ENCODE data around the gene TRIM44. TPM values are rescaled to one million over a fixed set of nuclear protein-coding genes. Genes with fewer than 3 reads are reported as not detected.

Gene TRIM44
- total RNA-seq, 1 experiment from 2014 or later: 33.4 TPM

DNA sequence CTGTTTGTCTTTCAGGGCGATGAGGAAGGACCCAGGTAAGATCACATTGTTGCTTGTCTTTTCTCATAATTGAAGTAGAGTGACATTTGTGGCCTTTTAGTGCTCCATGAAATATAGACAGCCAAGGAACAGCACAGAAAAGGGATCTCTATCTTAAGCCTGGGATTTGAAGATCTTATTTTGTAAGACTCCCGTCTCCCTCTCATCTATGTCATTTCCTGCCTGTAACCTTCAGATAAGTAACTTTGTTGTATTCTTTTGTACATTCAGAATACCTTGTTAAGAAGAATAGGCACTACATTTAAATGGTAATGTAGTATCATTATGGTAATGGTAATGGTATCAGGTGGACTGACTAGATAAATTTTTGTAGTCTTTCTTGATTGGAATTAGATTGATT is 72.8 kb downstream of the TRIM44 start:
- no TSS peak for BruUV-seq (replicated peaks)
- no peak overlapping the region for H3K9ac ChIP-seq (ENCODE audit: low read length)
- H3K79me2 ChIP-seq (ENCODE audit: insufficient read depth, low read length): no peaks in the 10 kb centered on the region
- no peaks in the 10 kb centered on the region for H3K4me1 ChIP-seq (ENCODE audit: control insufficient read depth in 1 of 2, insufficient read depth in 2 of 2, low read length in 2 of 2)
- ChIA-PET POLR2A (no interaction called here), CTCF (no interaction called here), RAD21 (ENCODE audit: low non-redundant PET in 1 of 2, low total read pairs in 2 of 2, uncharacterized antibody in 2 of 2, unreplicated experiment in 2 of 2) (no interaction called here)
- no peak for DNase-seq (ENCODE audit: low read depth, low spot score)
- no peak for TF ChIP-seq SP1 (IDR thresholded peaks at IDR 0.05; ENCODE audit: low read depth)
- TF ChIP-seq SRF (IDR thresholded peaks at IDR 0.05; ENCODE audit: low read depth): no peak
- TF ChIP-seq EZH2phosphoT487 (IDR thresholded peaks at IDR 0.05; ENCODE audit: borderline replicate concordance): no peak
- no peak for TF ChIP-seq JUND (IDR thresholded peaks at IDR 0.05)
- no peak for TF ChIP-seq POLR2AphosphoS5 (IDR thresholded peaks at IDR 0.05; ENCODE audit: low read depth, low read length)
- no peak for TF ChIP-seq SIN3A (IDR thresholded peaks at IDR 0.05; ENCODE audit: low read depth)
- TF ChIP-seq RAD21 (IDR thresholded peaks at IDR 0.05; ENCODE audit: low read depth): no peak
- H3K27me3 ChIP-seq (ENCODE audit: insufficient read depth, low read length): no peaks in the 10 kb centered on the region
- no peaks in the 10 kb centered on the region for H3K9me3 ChIP-seq (ENCODE audit: control insufficient read depth in 1 of 2, insufficient read depth in 1 of 2, low read depth in 1 of 2, low read length in 2 of 2)
- no peaks in the 10 kb centered on the region for H3K36me3 ChIP-seq (ENCODE audit: control insufficient read depth in 1 of 2, insufficient read depth in 2 of 2, low read length in 2 of 2)
- ATAC-seq: no peak
- no peak overlapping the region for H3K27ac ChIP-seq (ENCODE audit: low read depth, low read length)
- H3K4me2 ChIP-seq (ENCODE audit: low read length): no peak overlapping the region
- H3K4me3 ChIP-seq (replicated peaks in 1 of 2; ENCODE audit: low read depth in 1 of 2, low read length in 2 of 2): no peak overlapping the region
- no peaks in the 10 kb centered on the region for H4K20me1 ChIP-seq (ENCODE audit: insufficient read depth)
- no peak overlapping the region for H2AFZ ChIP-seq (ENCODE audit: low read depth, low read length, poor library complexity, severe bottlenecking)
- H3K9me2 ChIP-seq (ENCODE audit: insufficient read depth): no peaks in the 10 kb centered on the region
- intact Hi-C loops (cut with micrococcal nuclease): no loop called here

DNA sequence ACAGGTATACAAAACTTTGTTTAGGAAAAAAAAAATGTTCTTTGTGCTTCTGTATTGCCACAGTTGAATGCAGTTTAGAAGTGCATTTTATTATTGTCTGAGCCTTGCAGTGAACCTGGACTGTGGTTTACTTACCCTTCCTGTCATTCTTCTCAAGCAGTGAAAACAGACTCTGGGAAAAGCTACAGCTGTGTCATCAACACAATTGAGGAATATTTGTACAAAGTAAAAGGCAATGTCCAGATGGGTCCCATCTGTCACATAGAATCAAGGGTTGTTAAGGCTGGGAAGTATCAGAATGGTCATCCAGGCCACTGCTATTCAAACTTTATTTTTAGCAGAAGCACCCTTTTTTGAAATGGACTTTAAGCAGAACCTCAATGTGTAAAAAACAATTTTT is 73.3 kb downstream of the TRIM44 start:
- no TSS peak for BruUV-seq (replicated peaks)
- DNase-seq (ENCODE audit: low read depth, low spot score) (no peak), ATAC-seq (no peak)
- Histone ChIP-seq H3K4me2 (ENCODE audit: low read length) (no peak overlapping the region), H3K4me3 (replicated peaks in 1 of 2; ENCODE audit: low read depth in 1 of 2, low read length in 2 of 2) (no peak overlapping the region), H3K9ac (ENCODE audit: low read length) (no peak overlapping the region), H3K36me3 (ENCODE audit: control insufficient read depth in 1 of 2, insufficient read depth in 2 of 2, low read length in 2 of 2) (no peaks in the 10 kb centered on the region), H3K9me2 (ENCODE audit: insufficient read depth) (no peaks in the 10 kb centered on the region), H2AFZ (ENCODE audit: low read depth, low read length, poor library complexity, severe bottlenecking) (no peak overlapping the region), H3K79me2 (ENCODE audit: insufficient read depth, low read length) (no peaks in the 10 kb centered on the region), H4K20me1 (ENCODE audit: insufficient read depth) (no peaks in the 10 kb centered on the region), H3K9me3 (ENCODE audit: control insufficient read depth in 1 of 2, insufficient read depth in 1 of 2, low read depth in 1 of 2, low read length in 2 of 2) (no peaks in the 10 kb centered on the region), H3K27ac (ENCODE audit: low read depth, low read length) (no peak overlapping the region), H3K27me3 (ENCODE audit: insufficient read depth, low read length) (no peaks in the 10 kb centered on the region), H3K4me1 (ENCODE audit: control insufficient read depth in 1 of 2, insufficient read depth in 2 of 2, low read length in 2 of 2) (no peaks in the 10 kb centered on the region)
- intact Hi-C loops (cut with micrococcal nuclease): no loop called here
- ChIA-PET RAD21 (ENCODE audit: low non-redundant PET in 1 of 2, low total read pairs in 2 of 2, uncharacterized antibody in 2 of 2, unreplicated experiment in 2 of 2) (no interaction called here), POLR2A (no interaction called here), CTCF (no interaction called here)
- TF ChIP-seq RAD21 (IDR thresholded peaks at IDR 0.05; ENCODE audit: low read depth) (no peak), POLR2A (IDR thresholded peaks at IDR 0.05; ENCODE audit: borderline replicate concordance, extremely low read depth, insufficient read depth, insufficient read length) (no peak), ELF1 (IDR thresholded peaks at IDR 0.05; ENCODE audit: borderline replicate concordance, low read depth) (no peak), SRF (IDR thresholded peaks at IDR 0.05; ENCODE audit: low read depth) (no peak), FOSL1 (IDR thresholded peaks at IDR 0.05; ENCODE audit: low read depth) (no peak), ZFX (IDR thresholded peaks at IDR 0.05) (no peak), CBX3 (IDR thresholded peaks at IDR 0.05; ENCODE audit: low read depth) (no peak), TCF7L2 (IDR thresholded peaks at IDR 0.05; ENCODE audit: borderline replicate concordance, extremely low read depth, insufficient read depth, insufficient read length) (no peak), SIN3A (IDR thresholded peaks at IDR 0.05; ENCODE audit: low read depth) (no peak), EGR1 (IDR thresholded peaks at IDR 0.05; ENCODE audit: low read depth) (no peak)
- TF ChIP-seq, protein P1, sequence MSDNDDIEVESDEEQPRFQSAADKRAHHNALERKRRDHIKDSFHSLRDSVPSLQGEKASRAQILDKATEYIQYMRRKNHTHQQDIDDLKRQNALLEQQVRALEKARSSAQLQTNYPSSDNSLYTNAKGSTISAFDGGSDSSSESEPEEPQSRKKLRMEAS (IDR thresholded peaks at IDR 0.05): no peak
- TF ChIP-seq, protein P2, sequence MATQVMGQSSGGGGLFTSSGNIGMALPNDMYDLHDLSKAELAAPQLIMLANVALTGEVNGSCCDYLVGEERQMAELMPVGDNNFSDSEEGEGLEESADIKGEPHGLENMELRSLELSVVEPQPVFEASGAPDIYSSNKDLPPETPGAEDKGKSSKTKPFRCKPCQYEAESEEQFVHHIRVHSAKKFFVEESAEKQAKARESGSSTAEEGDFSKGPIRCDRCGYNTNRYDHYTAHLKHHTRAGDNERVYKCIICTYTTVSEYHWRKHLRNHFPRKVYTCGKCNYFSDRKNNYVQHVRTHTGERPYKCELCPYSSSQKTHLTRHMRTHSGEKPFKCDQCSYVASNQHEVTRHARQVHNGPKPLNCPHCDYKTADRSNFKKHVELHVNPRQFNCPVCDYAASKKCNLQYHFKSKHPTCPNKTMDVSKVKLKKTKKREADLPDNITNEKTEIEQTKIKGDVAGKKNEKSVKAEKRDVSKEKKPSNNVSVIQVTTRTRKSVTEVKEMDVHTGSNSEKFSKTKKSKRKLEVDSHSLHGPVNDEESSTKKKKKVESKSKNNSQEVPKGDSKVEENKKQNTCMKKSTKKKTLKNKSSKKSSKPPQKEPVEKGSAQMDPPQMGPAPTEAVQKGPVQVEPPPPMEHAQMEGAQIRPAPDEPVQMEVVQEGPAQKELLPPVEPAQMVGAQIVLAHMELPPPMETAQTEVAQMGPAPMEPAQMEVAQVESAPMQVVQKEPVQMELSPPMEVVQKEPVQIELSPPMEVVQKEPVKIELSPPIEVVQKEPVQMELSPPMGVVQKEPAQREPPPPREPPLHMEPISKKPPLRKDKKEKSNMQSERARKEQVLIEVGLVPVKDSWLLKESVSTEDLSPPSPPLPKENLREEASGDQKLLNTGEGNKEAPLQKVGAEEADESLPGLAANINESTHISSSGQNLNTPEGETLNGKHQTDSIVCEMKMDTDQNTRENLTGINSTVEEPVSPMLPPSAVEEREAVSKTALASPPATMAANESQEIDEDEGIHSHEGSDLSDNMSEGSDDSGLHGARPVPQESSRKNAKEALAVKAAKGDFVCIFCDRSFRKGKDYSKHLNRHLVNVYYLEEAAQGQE (IDR thresholded peaks at IDR 0.05; ENCODE audit: low read depth): no peak
- TF ChIP-seq, protein P3, sequence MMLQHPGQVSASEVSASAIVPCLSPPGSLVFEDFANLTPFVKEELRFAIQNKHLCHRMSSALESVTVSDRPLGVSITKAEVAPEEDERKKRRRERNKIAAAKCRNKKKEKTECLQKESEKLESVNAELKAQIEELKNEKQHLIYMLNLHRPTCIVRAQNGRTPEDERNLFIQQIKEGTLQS (IDR thresholded peaks at IDR 0.05): no peak
- TF ChIP-seq, protein P4, sequence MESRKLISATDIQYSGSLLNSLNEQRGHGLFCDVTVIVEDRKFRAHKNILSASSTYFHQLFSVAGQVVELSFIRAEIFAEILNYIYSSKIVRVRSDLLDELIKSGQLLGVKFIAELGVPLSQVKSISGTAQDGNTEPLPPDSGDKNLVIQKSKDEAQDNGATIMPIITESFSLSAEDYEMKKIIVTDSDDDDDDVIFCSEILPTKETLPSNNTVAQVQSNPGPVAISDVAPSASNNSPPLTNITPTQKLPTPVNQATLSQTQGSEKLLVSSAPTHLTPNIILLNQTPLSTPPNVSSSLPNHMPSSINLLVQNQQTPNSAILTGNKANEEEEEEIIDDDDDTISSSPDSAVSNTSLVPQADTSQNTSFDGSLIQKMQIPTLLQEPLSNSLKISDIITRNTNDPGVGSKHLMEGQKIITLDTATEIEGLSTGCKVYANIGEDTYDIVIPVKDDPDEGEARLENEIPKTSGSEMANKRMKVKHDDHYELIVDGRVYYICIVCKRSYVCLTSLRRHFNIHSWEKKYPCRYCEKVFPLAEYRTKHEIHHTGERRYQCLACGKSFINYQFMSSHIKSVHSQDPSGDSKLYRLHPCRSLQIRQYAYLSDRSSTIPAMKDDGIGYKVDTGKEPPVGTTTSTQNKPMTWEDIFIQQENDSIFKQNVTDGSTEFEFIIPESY (IDR thresholded peaks at IDR 0.05; ENCODE audit: extremely low read depth, insufficient replicate concordance, low read length): no peak

Measured in HCT116 (cell line).